Measurements from ENCODE around the gene TCEAL7.

TCEAL7 gene

GRCh38 chrX:103360092-103360491 lies 30.1 kb downstream of the TCEAL7 start (continued):
- TF ChIP-seq POU6F1 (CRISPR knock-in tag; IDR thresholded peaks at IDR 0.05; ENCODE audit: borderline replicate concordance, low read depth): no peak

DNA sequence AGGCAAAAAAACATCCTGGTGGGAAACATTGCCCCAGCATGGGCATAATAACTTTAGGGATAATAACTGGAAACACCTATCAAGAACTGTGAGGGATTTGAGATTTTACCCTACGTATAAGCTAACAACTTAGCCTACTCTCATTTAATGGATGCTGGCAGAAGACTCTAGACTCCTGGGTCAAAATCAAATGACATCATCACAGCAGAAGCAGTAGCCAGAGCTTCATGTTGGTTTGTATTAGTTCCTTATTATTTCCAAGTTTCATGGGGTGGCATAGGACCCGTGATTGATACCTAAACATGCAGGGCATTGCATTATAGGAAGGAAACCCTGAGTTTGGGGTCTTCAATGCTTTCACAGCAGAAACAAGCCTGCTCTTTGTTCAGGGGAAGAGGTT lies 30.9 kb downstream of the TCEAL7 start:
- TF ChIP-seq ZNF8 (CRISPR knock-in tag; IDR thresholded peaks at IDR 0.05) (no peak), GLIS3 (CRISPR knock-in tag; IDR thresholded peaks at IDR 0.05) (no peak)

DNA sequence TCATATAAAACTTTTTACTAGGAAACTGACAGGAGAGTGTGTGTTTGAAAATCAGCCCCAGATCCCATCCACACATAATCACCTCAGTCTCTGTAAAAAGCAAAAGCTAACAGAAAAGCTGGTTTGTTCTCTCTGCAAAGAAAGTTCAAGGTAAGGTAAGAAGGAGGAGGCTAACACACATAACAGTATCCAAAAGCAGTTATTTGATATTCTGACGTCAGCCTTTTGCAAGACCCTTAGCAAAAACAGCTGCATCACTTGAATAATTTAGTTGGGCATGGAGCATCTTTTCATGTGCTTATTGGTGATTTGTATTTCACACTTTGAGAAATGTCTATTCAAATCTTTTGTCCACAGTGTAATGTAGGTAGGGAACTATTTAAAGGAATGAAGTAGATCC lies 31.8 kb downstream of the TCEAL7 start:
- TF ChIP-seq OSR1 (CRISPR knock-in tag; IDR thresholded peaks at IDR 0.05) (no peak), ZNF8 (CRISPR knock-in tag; IDR thresholded peaks at IDR 0.05) (no peak), POU6F1 (CRISPR knock-in tag; IDR thresholded peaks at IDR 0.05; ENCODE audit: borderline replicate concordance, low read depth) (no peak), TOX (CRISPR knock-in tag; IDR thresholded peaks at IDR 0.05; ENCODE audit: borderline replicate concordance) (no peak), BACH2 (CRISPR knock-in tag; IDR thresholded peaks at IDR 0.05; ENCODE audit: borderline replicate concordance) (no peak)
- TF ChIP-seq, protein P1, sequence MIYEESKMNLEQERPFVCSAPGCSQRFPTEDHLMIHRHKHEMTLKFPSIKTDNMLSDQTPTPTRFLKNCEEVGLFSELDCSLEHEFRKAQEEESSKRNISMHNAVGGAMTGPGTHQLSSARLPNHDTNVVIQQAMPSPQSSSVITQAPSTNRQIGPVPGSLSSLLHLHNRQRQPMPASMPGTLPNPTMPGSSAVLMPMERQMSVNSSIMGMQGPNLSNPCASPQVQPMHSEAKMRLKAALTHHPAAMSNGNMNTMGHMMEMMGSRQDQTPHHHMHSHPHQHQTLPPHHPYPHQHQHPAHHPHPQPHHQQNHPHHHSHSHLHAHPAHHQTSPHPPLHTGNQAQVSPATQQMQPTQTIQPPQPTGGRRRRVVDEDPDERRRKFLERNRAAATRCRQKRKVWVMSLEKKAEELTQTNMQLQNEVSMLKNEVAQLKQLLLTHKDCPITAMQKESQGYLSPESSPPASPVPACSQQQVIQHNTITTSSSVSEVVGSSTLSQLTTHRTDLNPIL (CRISPR knock-in tag; IDR thresholded peaks at IDR 0.05; ENCODE audit: low read depth): no peak
- ATAC-seq: no peak

More for the DNA sequence above, 30.9 kb downstream of the TCEAL7 start:
- no peak for ATAC-seq

GRCh38 chrX:103362474-103362873 lies 32.4 kb downstream of the TCEAL7 start:
- peak; percentile 68 for ATAC-seq
- no peak for TF ChIP-seq BACH2 (CRISPR knock-in tag; IDR thresholded peaks at IDR 0.05; ENCODE audit: borderline replicate concordance)
- no peak for TF ChIP-seq ZNF565 (CRISPR knock-in tag; conservative IDR thresholded peaks at IDR 0.05; ENCODE audit: low read depth)
- TF ChIP-seq CSRNP3 (CRISPR knock-in tag; IDR thresholded peaks at IDR 0.05): no peak
- no peak for TF ChIP-seq ZNF70 (CRISPR knock-in tag; IDR thresholded peaks at IDR 0.05)
- no peak for TF ChIP-seq ISL1 (CRISPR knock-in tag; IDR thresholded peaks at IDR 0.05)
- no peak for TF ChIP-seq TCF4 (CRISPR knock-in tag; IDR thresholded peaks at IDR 0.05; ENCODE audit: borderline replicate concordance)
- no peak for TF ChIP-seq CSDC2 (CRISPR knock-in tag; IDR thresholded peaks at IDR 0.05)
- TF ChIP-seq GLIS3 (CRISPR knock-in tag; IDR thresholded peaks at IDR 0.05): no peak
- no peak for TF ChIP-seq ZNF8 (CRISPR knock-in tag; IDR thresholded peaks at IDR 0.05)
- TF ChIP-seq, protein P2, sequence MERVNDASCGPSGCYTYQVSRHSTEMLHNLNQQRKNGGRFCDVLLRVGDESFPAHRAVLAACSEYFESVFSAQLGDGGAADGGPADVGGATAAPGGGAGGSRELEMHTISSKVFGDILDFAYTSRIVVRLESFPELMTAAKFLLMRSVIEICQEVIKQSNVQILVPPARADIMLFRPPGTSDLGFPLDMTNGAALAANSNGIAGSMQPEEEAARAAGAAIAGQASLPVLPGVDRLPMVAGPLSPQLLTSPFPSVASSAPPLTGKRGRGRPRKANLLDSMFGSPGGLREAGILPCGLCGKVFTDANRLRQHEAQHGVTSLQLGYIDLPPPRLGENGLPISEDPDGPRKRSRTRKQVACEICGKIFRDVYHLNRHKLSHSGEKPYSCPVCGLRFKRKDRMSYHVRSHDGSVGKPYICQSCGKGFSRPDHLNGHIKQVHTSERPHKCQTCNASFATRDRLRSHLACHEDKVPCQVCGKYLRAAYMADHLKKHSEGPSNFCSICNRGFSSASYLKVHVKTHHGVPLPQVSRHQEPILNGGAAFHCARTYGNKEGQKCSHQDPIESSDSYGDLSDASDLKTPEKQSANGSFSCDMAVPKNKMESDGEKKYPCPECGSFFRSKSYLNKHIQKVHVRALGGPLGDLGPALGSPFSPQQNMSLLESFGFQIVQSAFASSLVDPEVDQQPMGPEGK (CRISPR knock-in tag; IDR thresholded peaks at IDR 0.05; ENCODE audit: borderline replicate concordance): no peak
- no peak for TF ChIP-seq SNAI2 (CRISPR knock-in tag; IDR thresholded peaks at IDR 0.05)
- no peak for TF ChIP-seq PPARA (CRISPR knock-in tag; IDR thresholded peaks at IDR 0.05; ENCODE audit: borderline replicate concordance)
- TF ChIP-seq ARNTL (CRISPR knock-in tag; IDR thresholded peaks at IDR 0.05; ENCODE audit: borderline replicate concordance, low read depth): no peak
- TF ChIP-seq ESRRG (CRISPR knock-in tag; IDR thresholded peaks at IDR 0.05): no peak
- TF ChIP-seq ZFP30 (CRISPR knock-in tag; IDR thresholded peaks at IDR 0.05): no peak
- no peak for TF ChIP-seq TOX (CRISPR knock-in tag; IDR thresholded peaks at IDR 0.05; ENCODE audit: borderline replicate concordance)
- TF ChIP-seq ZFP3 (CRISPR knock-in tag; IDR thresholded peaks at IDR 0.05): no peak

Data from SK-N-SH treated with all-trans-retinoic acid at 6 μM for 48 hours (cell line).